NCI-H774 (cell line): ENCODE results near the gene SLC9C1.

Experiments used
- DNase-seq: peaks from one replicate; lab custom pipeline; 2025; lab: John Stamatoyannopoulos, UW

Gene SLC9C1

DNA sequence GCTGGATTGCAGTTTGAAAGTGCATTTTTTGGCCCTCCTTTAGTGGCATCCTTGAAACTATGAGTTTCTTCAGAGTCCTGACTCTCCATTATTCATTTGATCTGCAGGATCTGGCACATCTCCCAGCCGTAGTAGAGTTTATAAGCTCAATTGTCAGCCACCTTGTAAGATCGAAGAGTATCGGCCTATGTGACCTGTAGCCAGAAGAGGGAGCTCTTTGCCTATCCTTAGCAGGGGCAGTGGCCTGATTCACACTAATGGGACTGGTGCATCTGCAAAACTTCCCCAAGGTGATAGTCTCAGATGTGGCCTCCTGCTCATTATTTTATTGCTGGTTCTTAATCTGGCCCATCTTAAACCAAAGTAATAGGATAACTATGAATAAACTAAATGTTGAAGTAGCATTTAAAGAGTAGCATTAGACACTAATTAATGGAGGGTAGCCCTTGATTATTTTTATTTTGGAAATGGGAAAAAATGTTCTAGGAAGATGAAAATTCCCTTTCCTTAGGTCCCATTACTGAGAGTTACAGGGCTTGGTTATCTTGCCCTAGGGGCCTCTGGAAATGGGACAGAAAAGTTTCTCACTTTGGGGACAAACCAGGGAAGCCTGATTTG lies 182.1 kb downstream of the SLC9C1 start:
- DNase-seq: peak; percentile 23

DNA sequence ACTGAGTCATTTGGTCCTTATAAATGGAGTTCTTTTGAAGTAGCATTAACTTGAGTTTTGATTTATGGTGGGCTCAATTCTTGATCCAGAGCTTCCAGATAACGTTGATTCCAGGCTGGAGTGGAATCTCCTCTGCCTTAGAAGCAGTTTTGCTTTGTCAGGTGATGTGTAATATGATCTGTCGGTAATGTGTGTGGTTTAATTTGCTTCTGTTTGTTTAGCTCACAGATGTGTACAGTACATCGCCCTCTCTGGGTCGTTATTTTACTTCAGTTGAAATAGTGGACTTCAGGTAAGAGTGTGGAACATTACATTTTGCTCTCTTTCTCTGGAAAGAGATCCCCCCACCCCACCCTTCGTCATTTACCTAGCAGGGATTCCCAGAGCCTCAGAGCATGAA lies 184.7 kb downstream of the SLC9C1 start:
- DNase-seq: peak; percentile 18

DNA sequence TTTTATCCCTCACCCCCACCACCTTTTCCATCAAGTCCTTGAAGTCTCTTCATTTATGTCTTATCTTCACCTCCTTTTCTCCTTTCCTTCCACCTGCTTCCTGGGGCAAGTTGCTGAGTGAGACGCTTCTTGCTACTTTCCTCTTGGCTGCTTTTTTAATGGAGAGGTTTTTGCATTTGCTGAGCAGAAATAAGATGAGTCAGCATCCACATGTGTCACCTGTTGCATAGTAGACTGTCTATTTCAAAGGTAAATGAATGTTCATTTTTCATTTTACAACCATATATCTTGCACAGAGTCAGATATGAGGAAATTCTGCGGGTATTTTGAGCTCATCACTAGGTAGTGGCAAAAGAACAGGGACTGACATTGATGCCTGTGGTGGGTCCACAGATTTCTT lies 189.2 kb downstream of the SLC9C1 start:
- DNase-seq: no peak

- no peak for DNase-seq
These were observed 192.1 kb downstream of the SLC9C1 start for GRCh38 chr3:112101916-112102315.

GRCh38 chr3:112097378-112097777 lies 196.6 kb downstream of the SLC9C1 start:
- DNase-seq: peak; percentile 58

- DNase-seq: no peak
These were observed 197.8 kb downstream of the SLC9C1 start for GRCh38 chr3:112096176-112096575.

GRCh38 chr3:112095731-112096130 lies 198.3 kb downstream of the SLC9C1 start:
- no peak for DNase-seq

DNA sequence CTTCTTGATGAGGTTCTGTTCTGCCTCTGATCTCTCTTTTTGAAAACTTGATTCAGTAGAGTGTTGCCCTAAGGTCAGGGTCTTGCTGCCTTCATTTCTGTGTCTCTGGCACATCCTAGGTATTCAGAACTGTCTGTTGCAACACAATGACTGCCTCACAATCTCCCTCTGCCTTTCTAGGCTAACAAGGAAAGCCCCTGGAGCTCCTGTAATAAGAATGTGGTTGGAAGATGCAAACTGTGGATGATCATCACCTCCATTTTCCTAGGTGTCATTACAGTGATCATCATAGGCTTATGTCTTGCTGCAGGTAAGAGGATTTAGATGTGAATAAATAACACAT lies 200.9 kb downstream of the SLC9C1 start:
- no peak for DNase-seq

DNA sequence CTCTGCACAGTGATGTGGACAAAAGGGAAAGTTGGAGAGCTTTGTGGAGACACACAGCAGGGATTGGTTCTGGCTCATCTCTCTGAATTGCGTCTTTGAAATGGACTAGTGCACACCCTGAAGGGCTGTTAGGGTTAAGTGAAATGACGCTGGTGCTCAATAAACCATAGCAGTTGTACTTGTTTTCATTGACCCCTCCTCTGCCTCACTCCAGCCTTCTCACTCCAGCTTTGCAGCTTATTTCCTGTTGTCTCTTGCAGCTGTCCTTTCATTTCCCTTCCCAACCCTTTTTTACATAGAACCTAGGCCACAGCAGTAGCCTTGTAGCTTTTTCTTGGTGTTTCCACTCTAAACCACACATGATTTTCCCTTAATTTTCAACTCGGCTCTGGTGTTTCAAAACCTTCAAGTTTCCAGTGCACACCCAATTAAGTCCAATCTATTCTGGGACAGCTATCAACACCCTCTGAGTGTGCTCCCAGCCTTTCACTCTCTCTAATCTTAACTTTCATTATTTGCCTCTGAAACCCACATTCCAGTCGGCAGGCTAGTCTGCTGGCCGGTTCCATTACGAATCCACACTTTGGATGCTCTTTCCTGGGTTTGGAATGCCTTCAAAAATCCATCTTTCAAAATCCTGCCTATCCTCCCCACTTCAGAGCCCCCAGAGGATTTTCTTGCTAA lies 201.4 kb downstream of the SLC9C1 start:
- DNase-seq: no peak

DNA sequence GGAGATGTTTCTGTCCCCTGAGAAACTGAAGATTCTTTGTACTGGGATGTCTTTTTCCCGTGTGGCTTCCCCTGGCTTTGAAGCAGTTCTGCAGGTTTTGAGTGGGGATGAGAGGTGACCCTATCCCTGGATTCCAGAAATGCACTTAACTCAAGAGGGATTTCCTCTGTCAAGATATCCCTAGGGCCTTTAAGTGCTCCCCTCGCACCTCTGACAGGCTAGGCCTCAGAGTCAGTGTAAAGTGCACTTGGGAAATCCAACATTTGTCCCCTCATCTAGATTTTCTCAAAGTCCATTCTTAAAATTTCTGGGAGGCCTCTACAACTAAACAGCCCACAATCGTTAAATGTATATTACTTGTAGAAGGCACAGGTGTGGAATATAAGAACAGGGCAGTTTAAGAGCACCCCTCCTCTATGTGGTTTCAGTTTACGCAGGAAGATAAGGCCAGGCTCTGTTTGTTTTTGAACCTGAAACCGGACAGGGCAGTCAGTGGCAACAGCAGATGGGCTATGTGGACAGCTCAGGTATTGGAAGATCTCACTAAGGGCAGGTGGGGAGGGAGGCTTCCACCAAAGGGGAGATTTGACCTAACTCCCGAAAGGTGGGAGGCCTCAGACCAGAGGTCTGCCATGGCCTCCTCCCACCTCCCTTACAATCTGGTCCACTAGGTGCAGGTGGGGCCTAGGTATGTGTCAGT lies 203.0 kb downstream of the SLC9C1 start:
- no peak for DNase-seq
